Measurements from ENCODE around the gene VAV2. TPM values are rescaled to one million over a fixed set of nuclear protein-coding genes. Genes with fewer than 3 reads are reported as not detected.
A peak's percentile ranks its signal among the peaks of the same experiment; 100 is the strongest.

The VAV2 gene
- total RNA-seq, 4 donors from 2014 or later = 4.7 to 42.2 (median 15.8) TPM

- peaks cover 0 to 20% of the 10 kb centered on the region in 2 donors for H3K4me1 ChIP-seq
- H3K27ac ChIP-seq = no peak overlapping the region
- H3K36me3 ChIP-seq = no peaks in the 10 kb centered on the region
- no peak for TF ChIP-seq CTCF (IDR thresholded peaks at IDR 0.05)
- no peak for TF ChIP-seq POLR2A (IDR thresholded peaks at IDR 0.05)
- H3K4me3 ChIP-seq = no peak overlapping the region
- intact Hi-C loops (cut with DNase I; ENCODE audit: low total_unique reads) = no loop called here
- DNase-seq = no peak
- no peaks in the 10 kb centered on the region for H3K9me3 ChIP-seq
- H3K27me3 ChIP-seq = no peaks in the 10 kb centered on the region
These were observed 3.1 kb upstream of the VAV2 start for GRCh38 chr9:133995012-133995896.

GRCh38 chr9:133994353-133995011 is 2.4 kb upstream of the VAV2 start:
- H3K27ac ChIP-seq = peak overlapping the region in 1 of 2 donors; percentile 82
- DNase-seq = peak; percentile 69 to 83
- H3K9me3 ChIP-seq = no peaks in the 10 kb centered on the region
- TF ChIP-seq POLR2A (IDR thresholded peaks at IDR 0.05) (no peak), CTCF (IDR thresholded peaks at IDR 0.05) (peak; percentile 97 to 99 (median 98))
- H3K4me3 ChIP-seq = no peak overlapping the region
- H3K27me3 ChIP-seq = no peaks in the 10 kb centered on the region
- peaks cover 0 to 20% of the 10 kb centered on the region in 2 donors for H3K4me1 ChIP-seq
- intact Hi-C loops (cut with DNase I; ENCODE audit: low total_unique reads) = loop anchor here (5.0 kb wide), 1 partner anchor 202 kb away; no protein-coding TSS in a partner anchor
- H3K36me3 ChIP-seq = no peaks in the 10 kb centered on the region

DNA sequence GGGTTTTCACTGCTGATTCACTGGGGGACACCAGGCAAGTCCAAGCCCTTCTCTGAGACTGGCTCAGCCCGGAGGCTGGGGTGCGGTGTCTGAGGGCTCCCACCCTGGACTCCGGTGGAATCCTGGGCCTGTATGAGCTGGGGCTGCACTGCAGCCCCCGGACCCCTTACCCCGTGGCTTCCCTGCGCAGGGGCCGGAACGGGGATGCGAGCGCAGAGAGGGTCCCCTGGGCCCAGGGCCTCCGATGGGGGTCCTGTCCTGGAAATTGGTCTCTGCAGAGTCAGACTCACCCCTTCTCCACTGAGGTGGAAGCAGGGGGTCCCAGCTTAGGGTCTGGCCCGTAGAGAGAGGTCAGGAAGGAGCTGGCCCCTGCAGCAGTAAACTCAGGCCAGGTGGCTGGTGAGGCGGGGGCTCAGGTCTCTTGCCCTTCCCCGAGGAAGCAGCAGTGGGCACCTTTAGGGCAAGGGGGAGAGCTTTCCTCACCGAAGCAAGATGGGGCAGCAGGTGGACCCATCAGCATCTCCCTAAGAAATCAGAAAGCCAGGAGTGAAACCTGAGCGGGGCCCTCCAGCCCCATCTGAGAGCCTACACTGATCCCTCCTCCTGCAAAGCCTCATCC is 1.6 kb upstream of the VAV2 start:
- Histone ChIP-seq H3K4me3 (peak overlapping the region; percentile 51 to 82), H3K4me1 (peaks cover 0 to 20% of the 10 kb centered on the region in 2 donors), H3K27me3 (no peaks in the 10 kb centered on the region), H3K27ac (peak overlapping the region; percentile 82 to 95), H3K36me3 (no peaks in the 10 kb centered on the region), H3K9me3 (no peaks in the 10 kb centered on the region)
- intact Hi-C loops (cut with DNase I; ENCODE audit: low total_unique reads) = loop anchor here (5.0 kb wide), 1 partner anchor 201 kb away; no protein-coding TSS in a partner anchor
- TF ChIP-seq POLR2A (IDR thresholded peaks at IDR 0.05) (no peak), CTCF (IDR thresholded peaks at IDR 0.05) (no peak)
- no peak for DNase-seq

GRCh38 chr9:133992780-133993634 is 883 bp upstream of the VAV2 start:
- intact Hi-C loops (cut with DNase I; ENCODE audit: low total_unique reads) = loop anchor here (5.0 kb wide), 1 partner anchor 201 kb away; no protein-coding TSS in a partner anchor

More at GRCh38 chr9:133992780-133993634, 883 bp upstream of the VAV2 start:
- DNase-seq = peak; percentile 92 to 93
- H3K27ac ChIP-seq = peak overlapping the region; percentile 82 to 95
- TF ChIP-seq POLR2A (IDR thresholded peaks at IDR 0.05) (peak; percentile 20 to 74), CTCF (IDR thresholded peaks at IDR 0.05) (peak; percentile 34 to 50 (median 36))
- H3K4me3 ChIP-seq = peak overlapping the region; percentile 51 to 82
- H3K9me3 ChIP-seq = no peaks in the 10 kb centered on the region
- H3K36me3 ChIP-seq = no peaks in the 10 kb centered on the region
- H3K27me3 ChIP-seq = no peaks in the 10 kb centered on the region
- H3K4me1 ChIP-seq = peaks cover 0 to 20% of the 10 kb centered on the region in 2 donors

All from uterus (tissue), 4 donors.